HG03039 (cell line): Measurements from ENCODE around the gene FBXL17.
A peak's percentile ranks its signal among the peaks of the same experiment; 100 is the strongest.

Experiments
- ATAC-seq: cut with Tn5 transposase; IDR thresholded peaks from one replicate; pipeline ENCODE4 v1.9.1; 2021; ENCODE audit warnings: mild to moderate bottlenecking, moderate library complexity; ENCODE audit not compliant: unreplicated experiment

The FBXL17 gene

GRCh38 chr5:108024986-108025385 lies 356.9 kb downstream of the FBXL17 start:
- no peak for ATAC-seq

DNA sequence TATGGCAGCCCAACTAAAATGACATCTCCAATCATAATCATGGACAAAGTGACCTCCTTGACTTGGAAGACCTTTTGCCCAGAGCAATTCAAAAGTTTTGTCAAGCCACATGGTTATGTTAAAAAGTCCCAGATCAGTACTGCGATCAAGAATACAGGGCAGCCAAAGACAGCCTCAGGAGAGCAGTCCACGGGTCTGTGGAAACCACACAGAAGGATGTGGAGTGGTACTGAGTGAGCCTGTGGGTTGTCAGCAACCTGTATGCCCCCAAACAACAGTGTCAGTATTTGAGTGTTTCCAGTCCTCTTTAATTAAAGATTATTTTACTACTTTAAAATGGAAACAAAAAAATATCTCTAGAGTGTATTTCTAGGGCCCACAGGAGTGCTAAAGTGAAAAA lies 365.8 kb downstream of the FBXL17 start:
- no peak for ATAC-seq

DNA sequence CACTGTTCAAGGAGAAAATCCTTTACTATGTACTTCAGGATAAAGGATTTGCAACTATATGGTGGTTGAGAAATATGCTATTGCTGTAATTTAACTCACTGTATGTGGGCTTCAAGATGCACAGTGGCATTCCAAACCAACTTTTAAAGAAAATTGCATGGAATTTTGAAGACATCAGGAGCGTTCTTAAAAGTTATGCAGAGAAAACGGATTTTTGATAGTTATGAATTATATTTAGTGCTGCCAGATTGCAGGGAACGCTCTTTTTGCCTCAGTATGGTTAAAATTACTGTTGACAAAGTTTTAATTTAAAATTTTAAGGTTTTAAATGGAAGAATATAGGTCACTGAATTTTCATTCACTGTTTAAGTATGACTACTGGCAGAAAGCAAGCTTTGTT lies 375.1 kb downstream of the FBXL17 start:
- no peak for ATAC-seq

DNA sequence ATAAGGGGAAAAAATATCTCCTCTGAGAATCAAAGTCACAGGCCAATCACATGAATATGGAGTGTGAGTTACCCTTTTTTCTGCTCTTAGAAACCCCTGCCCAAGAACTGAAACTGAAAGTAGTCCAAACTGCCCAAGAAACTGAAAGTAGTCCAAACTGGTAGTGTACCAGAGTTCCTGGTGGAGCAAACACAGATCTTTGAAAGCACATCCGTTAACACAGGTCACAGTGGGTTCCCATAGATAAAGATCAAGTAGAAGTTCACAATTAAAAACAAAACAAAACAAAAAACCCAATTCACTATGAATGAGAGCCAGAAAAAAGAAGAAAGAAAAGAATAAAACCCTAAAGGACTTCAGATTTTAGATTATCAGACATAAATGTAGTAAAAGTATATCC lies 378.7 kb downstream of the FBXL17 start:
- peak; percentile 98 for ATAC-seq

GRCh38 chr5:108001222-108001621 lies 380.7 kb downstream of the FBXL17 start:
- no peak for ATAC-seq

GRCh38 chr5:107997338-107997980 lies 384.4 kb downstream of the FBXL17 start:
- no peak for ATAC-seq

GRCh38 chr5:107993341-107993740 lies 388.6 kb downstream of the FBXL17 start:
- ATAC-seq, result no peak

GRCh38 chr5:107990881-107991810 lies 390.8 kb downstream of the FBXL17 start:
- no peak for ATAC-seq

- ATAC-seq, result no peak
Observed at GRCh38 chr5:107985144-107985543, 396.8 kb downstream of the FBXL17 start.

DNA sequence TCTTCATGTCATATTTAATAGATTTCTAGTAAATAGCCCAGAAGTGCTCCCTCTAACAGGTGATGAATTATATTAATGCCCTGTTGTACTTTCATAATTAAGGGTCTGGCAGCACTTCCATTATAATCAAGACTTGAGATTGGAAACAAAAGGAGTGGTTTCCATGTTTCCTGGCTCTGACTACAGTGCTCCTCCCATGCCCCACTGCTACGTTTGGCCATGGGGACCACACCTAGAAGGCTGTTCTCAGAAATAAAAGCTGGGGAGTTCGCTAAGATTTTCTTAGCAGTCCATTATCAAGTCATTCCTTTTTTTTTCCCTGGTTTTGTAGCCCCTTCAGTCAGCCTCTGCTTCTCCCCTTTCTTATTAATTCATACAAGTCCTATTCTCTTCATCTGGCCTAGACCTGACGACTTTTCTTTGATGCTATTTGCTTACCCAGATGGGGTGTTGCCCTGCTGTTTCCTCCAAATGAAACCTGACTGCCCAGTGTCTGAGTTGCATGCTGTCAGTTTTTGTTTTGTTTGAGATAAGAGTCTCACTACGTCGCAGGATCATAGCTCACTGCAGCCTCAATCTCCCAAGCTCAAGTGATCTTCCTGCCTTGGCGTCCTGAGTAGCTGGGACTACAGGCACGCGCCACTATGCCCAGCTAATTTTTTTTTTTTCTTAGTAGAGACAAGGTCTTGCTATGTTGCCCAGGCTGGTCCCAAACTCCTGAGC lies 399.0 kb downstream of the FBXL17 start:
- no peak for ATAC-seq

- ATAC-seq, result no peak
Observed at GRCh38 chr5:107980923-107981692, 400.8 kb downstream of the FBXL17 start.

DNA sequence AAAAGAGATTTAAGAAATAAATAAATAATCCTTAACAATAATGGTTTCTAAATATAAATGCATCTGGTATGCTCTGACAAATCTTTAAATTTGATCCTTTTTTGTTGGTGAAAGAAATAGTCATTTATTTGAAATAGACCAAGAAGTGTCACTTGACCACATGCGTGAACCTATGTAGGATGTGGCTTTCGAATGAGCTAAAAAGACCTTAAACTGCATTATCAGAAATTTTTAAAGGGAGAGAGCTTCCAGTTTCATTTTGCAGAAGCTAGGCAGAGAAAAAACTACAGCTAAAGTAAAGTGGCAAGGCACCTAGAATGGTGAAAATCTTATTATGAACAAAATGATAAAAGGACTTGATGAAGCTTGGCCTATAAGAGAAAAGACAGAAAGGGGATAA lies 402.0 kb downstream of the FBXL17 start:
- no peak for ATAC-seq

DNA sequence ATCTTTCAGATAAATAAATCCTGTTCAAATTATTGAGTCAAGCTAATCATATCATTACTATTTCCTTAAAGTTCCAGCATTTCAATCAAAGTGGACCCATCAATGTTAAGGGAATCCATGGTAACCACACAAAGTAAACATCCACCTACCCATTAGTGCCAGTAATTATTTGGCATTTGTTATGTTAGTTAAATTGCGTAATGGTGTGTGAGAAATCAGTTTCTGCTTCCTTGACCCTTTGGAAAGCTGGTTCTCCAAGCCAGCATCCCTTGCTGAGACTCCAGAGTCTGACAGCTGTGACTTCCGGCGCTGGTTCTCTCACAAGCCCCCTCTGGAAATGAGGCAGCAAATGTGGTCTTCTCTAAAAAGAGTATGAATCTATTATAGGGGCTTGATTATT lies 402.6 kb downstream of the FBXL17 start:
- ATAC-seq, result no peak

DNA sequence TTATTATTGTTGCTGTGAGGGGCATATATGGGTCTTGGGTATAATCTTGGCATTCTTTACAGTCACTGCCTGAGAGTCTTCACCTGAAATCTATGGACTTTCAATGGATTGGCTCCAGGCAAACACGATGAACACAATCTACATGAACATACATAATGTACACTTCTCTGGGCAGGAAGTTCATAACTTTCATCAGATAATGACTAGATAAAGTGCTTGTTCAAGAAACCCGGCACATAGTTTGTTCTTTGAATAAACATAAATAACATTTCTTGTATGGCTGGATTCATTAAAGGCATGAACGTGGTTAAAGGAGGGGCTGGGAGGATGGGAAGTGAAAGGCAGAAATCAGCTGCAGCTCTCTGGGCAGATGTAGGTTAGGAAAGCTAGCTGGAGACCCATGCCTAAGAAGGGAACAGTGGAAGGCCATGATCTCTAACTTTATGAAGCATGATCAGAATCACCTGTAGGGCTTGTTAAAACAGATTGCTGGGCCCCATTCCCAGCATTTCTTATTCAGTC lies 404.3 kb downstream of the FBXL17 start:
- no peak for ATAC-seq

- ATAC-seq, result no peak
Observed at GRCh38 chr5:107975568-107975967, 406.3 kb downstream of the FBXL17 start.

GRCh38 chr5:107971846-107972245 lies 410.1 kb downstream of the FBXL17 start:
- ATAC-seq, result no peak

GRCh38 chr5:107969847-107970246 lies 412.1 kb downstream of the FBXL17 start:
- ATAC-seq, result no peak

- ATAC-seq, result no peak
Observed at GRCh38 chr5:107968998-107969397, 412.9 kb downstream of the FBXL17 start.

DNA sequence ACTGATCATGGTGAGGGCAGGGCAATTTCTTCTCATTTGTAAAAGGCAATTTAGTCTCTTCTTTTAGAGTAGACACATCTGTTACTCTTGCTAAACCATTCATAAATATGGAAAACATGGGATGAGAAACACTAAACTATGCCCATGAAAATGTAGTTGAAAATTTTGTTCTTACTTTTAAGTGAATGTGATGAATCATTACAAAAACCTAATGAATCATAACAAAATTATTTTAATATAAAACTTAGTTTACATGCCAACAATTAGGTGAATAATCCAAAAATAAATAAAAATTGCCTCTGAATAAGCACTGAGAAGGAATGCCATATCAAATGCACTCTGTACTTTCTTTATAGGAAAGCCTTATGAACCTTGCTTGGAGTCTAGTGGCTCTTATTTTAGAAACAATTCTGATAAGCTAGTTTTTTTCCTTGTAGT lies 413.5 kb downstream of the FBXL17 start:
- no peak for ATAC-seq

DNA sequence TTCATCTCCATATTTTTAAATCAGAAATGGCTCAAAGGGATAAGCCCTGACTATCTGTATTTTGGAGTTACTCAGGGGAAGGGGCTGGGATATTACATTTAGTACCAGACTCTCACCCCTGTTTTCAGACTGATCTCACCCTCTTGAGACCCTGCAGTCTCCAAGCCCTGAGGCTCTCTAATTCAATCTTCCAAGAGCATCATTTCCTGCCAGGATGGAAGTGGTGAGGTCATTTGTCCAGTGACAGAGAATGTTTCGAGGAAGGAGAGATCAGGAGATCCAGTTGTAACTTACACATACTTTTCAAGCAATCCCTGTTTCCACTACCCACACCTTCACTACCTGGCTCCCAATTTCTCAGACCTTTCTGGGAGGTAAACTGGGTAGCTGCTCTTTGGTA lies 415.7 kb downstream of the FBXL17 start:
- ATAC-seq, result no peak

DNA sequence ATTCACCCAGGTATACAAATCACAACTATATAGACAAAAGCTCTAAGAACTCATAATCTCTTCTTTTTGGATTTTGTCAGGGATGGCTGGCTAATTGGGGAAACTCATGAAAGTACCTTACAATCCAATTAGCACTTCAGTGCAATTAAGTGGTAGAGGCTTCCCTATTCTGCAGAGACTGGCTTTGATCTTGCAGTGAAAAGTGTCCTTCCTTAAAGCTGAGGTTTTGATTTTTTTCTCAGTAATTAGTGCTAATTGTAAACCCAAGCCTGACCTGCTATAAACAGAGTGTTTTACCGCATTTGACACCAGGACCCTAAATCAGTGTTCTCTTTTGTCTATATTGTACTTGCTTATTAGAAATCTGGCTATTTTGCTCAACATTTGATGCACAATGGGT lies 417.2 kb downstream of the FBXL17 start:
- no peak for ATAC-seq
